ENCODE results near the gene BCKDHB.

The BCKDHB gene

GRCh38 chr6:80154160-80154559, 47.7 kb downstream of the BCKDHB start:
- no peak for DNase-seq

GRCh38 chr6:80156221-80156620, 49.8 kb downstream of the BCKDHB start:
- DNase-seq, result no peak

- no peak for DNase-seq
Observed at GRCh38 chr6:80158478-80158989, 52.1 kb downstream of the BCKDHB start.

- no peak for DNase-seq
Observed at GRCh38 chr6:80161434-80161833, 55.0 kb downstream of the BCKDHB start.

GRCh38 chr6:80163754-80164187, 57.3 kb downstream of the BCKDHB start:
- DNase-seq, result no peak

GRCh38 chr6:80165143-80165542, 58.7 kb downstream of the BCKDHB start:
- DNase-seq, result peak; percentile 59

- no peak for DNase-seq
Observed at GRCh38 chr6:80165819-80166218, 59.3 kb downstream of the BCKDHB start.

GRCh38 chr6:80170433-80170832, 64.0 kb downstream of the BCKDHB start:
- DNase-seq, result no peak

GRCh38 chr6:80173411-80173810, 66.9 kb downstream of the BCKDHB start:
- DNase-seq, result no peak

- DNase-seq, result no peak
Observed at GRCh38 chr6:80174900-80175572, 68.6 kb downstream of the BCKDHB start.

- no peak for DNase-seq
Observed at GRCh38 chr6:80179695-80180094, 73.2 kb downstream of the BCKDHB start.

GRCh38 chr6:80181352-80182081, 75.0 kb downstream of the BCKDHB start:
- DNase-seq, result no peak

- no peak for DNase-seq
Observed at GRCh38 chr6:80182308-80182707, 75.8 kb downstream of the BCKDHB start.

- no peak for DNase-seq
Observed at GRCh38 chr6:80183019-80183795, 76.7 kb downstream of the BCKDHB start.

- DNase-seq, result no peak
Observed at GRCh38 chr6:80185492-80185891, 79.0 kb downstream of the BCKDHB start.

GRCh38 chr6:80186082-80186481, 79.6 kb downstream of the BCKDHB start:
- no peak for DNase-seq

GRCh38 chr6:80196906-80197305, 90.4 kb downstream of the BCKDHB start:
- DNase-seq, result no peak

- no peak for DNase-seq
Observed at GRCh38 chr6:80197474-80197873, 91.0 kb downstream of the BCKDHB start.

- DNase-seq, result no peak
Observed at GRCh38 chr6:80197986-80198385, 91.5 kb downstream of the BCKDHB start.

GRCh38 chr6:80203283-80203682, 96.8 kb downstream of the BCKDHB start:
- no peak for DNase-seq

GRCh38 chr6:80205404-80205803, 98.9 kb downstream of the BCKDHB start:
- DNase-seq, result no peak

GRCh38 chr6:80206758-80207157, 100.3 kb downstream of the BCKDHB start:
- DNase-seq, result no peak

GRCh38 chr6:80209430-80209829, 103.0 kb downstream of the BCKDHB start:
- DNase-seq, result no peak

GRCh38 chr6:80210618-80211017, 104.1 kb downstream of the BCKDHB start:
- no peak for DNase-seq
